ENCODE data around the gene SLC39A11. TPM values are rescaled to one million over a fixed set of nuclear protein-coding genes. Genes with fewer than 3 reads are reported as not detected.

Gene SLC39A11
- total RNA-seq, 1 experiment from 2014 or later, result 15.2 TPM

GRCh38 chr17:73013816-73014663, 78.4 kb downstream of the SLC39A11 start:
- Histone ChIP-seq H2AFZ (ENCODE audit: low read length) (no peak overlapping the region), H3K27ac (ENCODE audit: insufficient read length, low read depth, low read length) (no peak overlapping the region), H3T11ph (ENCODE audit: low read length) (no peak overlapping the region), H2BK20ac (ENCODE audit: low read depth, low read length, poor library complexity, severe bottlenecking) (no peak overlapping the region), H2BK5ac (ENCODE audit: insufficient read length, low read length) (no peak overlapping the region), H3K4ac (ENCODE audit: low read depth, low read length) (no peak overlapping the region), H4K20me1 (ENCODE audit: control insufficient read depth, insufficient read depth, insufficient read length) (no peaks in the 10 kb centered on the region), H3K14ac (ENCODE audit: insufficient read depth, low read length) (no peak overlapping the region), H2BK120ac (ENCODE audit: low read depth, low read length, poor library complexity, severe bottlenecking) (no peak overlapping the region), H2BK15ac (ENCODE audit: low read depth, low read length) (no peak overlapping the region), H3K23me2 (ENCODE audit: insufficient read length, low read depth, low read length, poor library complexity, severe bottlenecking) (no peaks in the 10 kb centered on the region), H3K4me2 (ENCODE audit: insufficient read depth, insufficient read length, low read length) (no peak overlapping the region), H3K79me1 (ENCODE audit: insufficient read depth, low read depth, low read length, poor library complexity, severe bottlenecking) (no peaks in the 10 kb centered on the region), H4K91ac (ENCODE audit: insufficient read length, low read depth, low read length) (no peak overlapping the region), H3K27me3 (ENCODE audit: insufficient read depth, low read length) (no peaks in the 10 kb centered on the region), H2BK12ac (ENCODE audit: insufficient read length, low read depth, low read length) (no peak overlapping the region), H4K8ac (replicated peaks; ENCODE audit: insufficient read length, low read depth, low read length) (no peak overlapping the region), H3K56ac (ENCODE audit: insufficient read length, low read depth, low read length) (no peak overlapping the region), H3K18ac (ENCODE audit: insufficient read length, low read depth, low read length) (no peak overlapping the region), H2AK5ac (ENCODE audit: insufficient read length, low read length) (no peak overlapping the region), H3K9ac (ENCODE audit: extremely low read depth, insufficient read length, low read length) (no peak overlapping the region), H3K9me3 (ENCODE audit: control insufficient read depth, low read depth, low read length) (no peaks in the 10 kb centered on the region), H3K4me1 (ENCODE audit: insufficient read depth, low read length) (no peaks in the 10 kb centered on the region), H3K23ac (ENCODE audit: insufficient read length, low read depth, low read length) (no peak overlapping the region), H4K5ac (ENCODE audit: insufficient read length, low read depth, low read length) (no peak overlapping the region), H3K79me2 (ENCODE audit: insufficient read depth, low read length) (no peaks in the 10 kb centered on the region)
- H3K4me1 Mint-ChIP-seq, result peaks cover 10 to 11% of the 10 kb centered on the region in 2 experiments
- H3K9me3 Mint-ChIP-seq, result peaks cover 4% of the 10 kb centered on the region in 2 experiments; a peak in 4 of 5 replicates
- no CpG with 5 or more reads among the region's 14 CpGs for WGBS (ENCODE audit: extremely low coverage, insufficient read length, low lambda C conversion rate)
- no peak for TF ChIP-seq CTCF (conservative IDR thresholded peaks at IDR 0.05)
- H3K36me3 Mint-ChIP-seq (ENCODE audit: insufficient read depth in 1 of 3, low read depth in 3 of 3), result peaks cover 0 to 4% (median 3%) of the 10 kb centered on the region in 3 experiments; a peak in 2 of 7 replicates
- no peak overlapping the region for H3K4me3 Mint-ChIP-seq
- no peaks in the 10 kb centered on the region for H3K27me3 Mint-ChIP-seq (ENCODE audit: low read depth)
- no peak for DNase-seq
- peak overlapping the region in 2 of 3 experiments; percentile 22 to 57; a peak in 4 of 7 replicates for H3K27ac Mint-ChIP-seq
